K562 (cell line): ENCODE measurements around the gene CORT. TPM values are rescaled to one million over a fixed set of nuclear protein-coding genes. Genes with fewer than 3 reads are reported as not detected.

ENCODE experiments used
- ATAC-seq: fragments of 200-7000 bp; cut with Tn5 transposase; 3 replicates; pipeline ENCODE4 v1.9.1; 2020; ENCODE audit warnings: moderate library complexity
- BruUV-seq: library from RNA; stranded (reverse); fragments of 400-500 nt; replicated peaks from 2 replicates; lab custom pipeline; 2021; lab: Mats Ljungman, UMichigan
- CTCF ChIA-PET: fragments of 300-600 bp; formaldehyde crosslinking; extraction: SDS; loops from one replicate; lab custom pipeline; 2021; ENCODE audit warnings: low intra/inter-chr PET ratio; lab: Yijun Ruan, JAX
- POLR2A ChIA-PET: fragments of 300-600, 350-650 bp; sonication (Branson Sonifier 250); formaldehyde crosslinking; extraction: SDS; loops from one replicate; lab custom pipeline; 2021; ENCODE audit warnings: antibody characterized with exemption, inconsistent platforms; lab: Yijun Ruan, JAX
- DNase-seq, 4 experiments: peaks; one replicate each; pipeline versions ENCODE4 v3.0.0 to v3.0.0-alpha.2; 2011 to 2018; ENCODE audit warnings: low spot score in 3 of 4, mixed read lengths in 3 of 4; ENCODE audit errors: extremely low read depth in 1 of 4
- FAIRE-seq: peaks from 2 replicates; lab custom pipeline; 2011; peaks lifted over from hg19 to GRCh38; lab: Jason Lieb, UNC
- H2AFZ ChIP-seq: 2 replicates; pipeline ENCODE4 v1.6.0; 2011; ENCODE audit warnings: low read depth, low read length, control low read depth, inconsistent platforms
- H3K27ac ChIP-seq: fragments of 200-600 bp; 3 replicates; pipeline ENCODE4 v1.8.0; 2011; ENCODE audit warnings: low read depth, mild to moderate bottlenecking, control low read depth, inconsistent platforms, low read length, moderate library complexity, mixed read lengths; ENCODE audit errors: extremely low read depth
- H3K27me3 ChIP-seq, 2 experiments: fragments of 300-600 bp in 1 of 2; 2 replicates in 1 of 2; 3 replicates in 1 of 2; pipeline versions ENCODE4 v1.6.0 to v1.8.0; 2011; ENCODE audit warnings: inconsistent platforms in 2 of 2, low read length in 2 of 2, mild to moderate bottlenecking in 1 of 2, mixed read lengths in 1 of 2, moderate library complexity in 1 of 2; ENCODE audit not compliant: control insufficient read depth in 2 of 2, insufficient read depth in 2 of 2
- H3K36me3 ChIP-seq: fragments of 300-600 bp; 3 replicates; pipeline ENCODE4 v1.8.0; 2011; ENCODE audit warnings: mild to moderate bottlenecking, low read length, inconsistent platforms; ENCODE audit not compliant: control insufficient read depth, insufficient read depth
- H3K4me1 ChIP-seq, 2 experiments: fragments of 200-600 bp in 1 of 2; replicated peaks in 1 of 2; 2 replicates in 1 of 2; 3 replicates in 1 of 2; pipeline versions ENCODE4 v1.5.1 to v1.8.0; 2011; ENCODE audit warnings: inconsistent platforms in 2 of 2, low read length in 2 of 2, mild to moderate bottlenecking in 1 of 2, mixed read lengths in 1 of 2, moderate library complexity in 1 of 2; ENCODE audit not compliant: control insufficient read depth in 2 of 2, insufficient read depth in 2 of 2
- H3K4me2 ChIP-seq: 2 replicates; pipeline ENCODE4 v1.6.1; 2011; ENCODE audit warnings: low read length, control low read depth, inconsistent platforms, mixed read lengths; ENCODE audit not compliant: insufficient read depth
- H3K4me3 ChIP-seq: fragments of 200-600 bp; sonication (generic), shearing (Covaris generic); 2 replicates; pipeline ENCODE4 v1.5.1; 2016; ENCODE audit warnings: control low read depth, inconsistent platforms
- H3K79me2 ChIP-seq: fragments of 200-600 bp; 3 replicates; pipeline ENCODE4 v1.8.0; 2011; ENCODE audit warnings: low read length, inconsistent platforms; ENCODE audit not compliant: control insufficient read depth, insufficient read depth
- H3K9ac ChIP-seq, 2 experiments: 2 replicates each; pipeline versions ENCODE4 v1.6.0 to v1.6.1; 2011; ENCODE audit warnings: low read depth in 2 of 2, low read length in 2 of 2, control low read depth in 1 of 2, inconsistent platforms in 1 of 2, mild to moderate bottlenecking in 1 of 2, mixed read lengths in 1 of 2; ENCODE audit not compliant: insufficient read depth in 1 of 2
- H3K9me1 ChIP-seq: one replicate; pipeline ENCODE4 v1.6.0; 2011; ENCODE audit warnings: inconsistent platforms, mild to moderate bottlenecking, low read length, moderate library complexity; ENCODE audit not compliant: control insufficient read depth, insufficient read depth
- H3K9me3 ChIP-seq: replicated peaks from 2 replicates; pipeline ENCODE4 v1.5.1; 2011; ENCODE audit warnings: low read depth, low read length, inconsistent platforms; ENCODE audit not compliant: control insufficient read depth, insufficient read depth
- H4K20me1 ChIP-seq: replicated peaks from 2 replicates; pipeline ENCODE4 v1.6.1; 2011; ENCODE audit warnings: low read length, inconsistent platforms, mixed read lengths; ENCODE audit not compliant: control insufficient read depth, insufficient read depth
- ADNP ChIP-seq: fragments of 200-800 bp; sonication (Bioruptor generic); IDR thresholded peaks from 2 replicates; pipeline ENCODE4 v1.6.1; 2016; ENCODE audit warnings: missing genetic modification characterization, missing compliant biosample characterization
- EGR1 ChIP-seq: fragments of 450-650 bp; conservative IDR thresholded peaks from 2 replicates; pipeline ENCODE4 v1.6.1; 2017; ENCODE audit warnings: mild to moderate bottlenecking
- GTF3C2 ChIP-seq: IDR thresholded peaks from 3 replicates; pipeline ENCODE4 v1.6.1; 2011; ENCODE audit warnings: borderline replicate concordance, mild to moderate bottlenecking, moderate library complexity; ENCODE audit not compliant: insufficient read length; ENCODE audit errors: extremely low read depth
- MTA2 ChIP-seq: fragments of 450-650 bp; IDR thresholded peaks from 2 replicates; pipeline ENCODE4 v1.6.1; 2016; ENCODE audit warnings: low read depth
- MTF1 ChIP-seq: fragments of 250-450 bp; sonication (Bioruptor Pico); IDR thresholded peaks from 2 replicates; pipeline ENCODE4 v1.9.0; 2021; ENCODE audit warnings: moderate library complexity, mild to moderate bottlenecking, inconsistent platforms, borderline replicate concordance
- PHTF2 ChIP-seq: fragments of 250-450 bp; sonication (Bioruptor Pico); IDR thresholded peaks from 2 replicates; pipeline ENCODE4 v1.5.0; 2021; ENCODE audit warnings: mild to moderate bottlenecking
- POLR2G ChIP-seq: fragments of 200-400 bp; formaldehyde crosslinking; IDR thresholded peaks from 2 replicates; pipeline ENCODE4 v1.6.1; 2017; ENCODE audit warnings: low read depth, mild to moderate bottlenecking, antibody characterized with exemption, low read length, moderate library complexity
- RBM15 ChIP-seq: fragments of 200-400 bp; formaldehyde crosslinking; IDR thresholded peaks from 2 replicates; pipeline ENCODE4 v1.6.1; 2018; ENCODE audit warnings: mild to moderate bottlenecking, low read length, moderate library complexity; ENCODE audit not compliant: insufficient read depth
- SFPQ ChIP-seq: fragments of 200-400 bp; formaldehyde crosslinking; IDR thresholded peaks from 2 replicates; pipeline ENCODE4 v1.6.1; 2017; ENCODE audit warnings: mild to moderate bottlenecking, low read depth, low read length, moderate library complexity
- SMAD2 ChIP-seq: fragments of 150-350 bp; IDR thresholded peaks from 2 replicates; pipeline ENCODE4 v1.6.1; 2014; ENCODE audit warnings: low read depth, mild to moderate bottlenecking, low read length
- SMARCB1 ChIP-seq: IDR thresholded peaks from 2 replicates; pipeline ENCODE4 v1.6.1; 2011; ENCODE audit warnings: improper control_type of control experiment, low read depth; ENCODE audit not compliant: insufficient read length
- WGBS: fragments of 100-300 bp; shearing (Covaris generic); methylation state at CpG from one replicate; pipeline ENCODE4 v1.1.6; 2016; ENCODE audit warnings: low coverage, mixed read lengths; ENCODE audit not compliant: insufficient coverage; ENCODE audit errors: missing lambda C conversion rate; 5-methylcytosine and 5-hydroxymethylcytosine counted together
- in situ Hi-C: fragments of 300-500 bp; cut with MboI; formaldehyde crosslinking; loops from 4 replicates; pipeline ENCODE4 v1.15.0; 2018; ENCODE audit warnings: inconsistent platforms, mixed read lengths
- intact Hi-C: fragments of 100-400 bp; cut with micrococcal nuclease; formaldehyde crosslinking; loops from 2 replicates; pipeline ENCODE4 v1.14.2; 2022
- polyA plus RNA-seq, 8 experiments: library from polyadenylated mRNA; depleted of rRNA in 4 of 8; stranded (reverse) in 5 of 8; unstranded in 3 of 8; fragments of >200 nt; fragmentation: Nextera tagmentation in 2 of 8; fragmentation: Illumina TruSeq in 1 of 8; extraction: Ambion mirVana in 2 of 8; extraction: Trizol in 1 of 8; gene quantifications; 2 replicates each; pipeline versions ENCODE4 v1.2.1 to v1.2.3, GENCODE V29; 2011 to 2014; ENCODE audit warnings: inconsistent platforms in 1 of 8, missing spikeins in 1 of 8
- total RNA-seq, 7 experiments: library from RNA; depleted of rRNA in 6 of 7; stranded (reverse); fragments of >200 nt in 6 of 7; fragmentation: Illumina TruSeq in 2 of 7; extraction: Trizol in 2 of 7; gene quantifications; 2 replicates each; pipeline versions ENCODE4 v1.2.1 to v1.2.3, GENCODE V29; 2011 to 2021; ENCODE audit warnings: low replicate concordance in 1 of 7

The CORT gene
- total and polyA plus RNA-seq, 9 of the 15 experiments (the other 6 are each of a cell fraction or from before 2014, with no cell fraction given): 0.08 to 0.54 (median 0.13) TPM; not detected in 5

GRCh38 chr1:10495952-10496351 lies 46.1 kb downstream of the CORT start (continued):
- no peak for TF ChIP-seq GTF3C2
- TF ChIP-seq, all 486 proteins: peak for 0

- H3K27ac ChIP-seq: no peak overlapping the region
Measured at GRCh38 chr1:10497109-10497508, 47.3 kb downstream of the CORT start.

More at GRCh38 chr1:10497109-10497508, 47.3 kb downstream of the CORT start:
- intact Hi-C loops: no loop called here
- Histone ChIP-seq H3K9me1 (no peaks in the 10 kb centered on the region), H3K79me2 (peaks cover 88% of the 10 kb centered on the region), H3K36me3 (peaks cover 32% of the 10 kb centered on the region), H4K20me1 (peaks cover 48% of the 10 kb centered on the region), H3K9ac (no peak overlapping the region; a peak in 1 of 4 replicates), H3K4me2 (no peak overlapping the region), H2AFZ (no peak overlapping the region), H3K9me3 (no peaks in the 10 kb centered on the region), H3K27me3 (no peaks in the 10 kb centered on the region), H3K4me1 (peaks cover 0 to 3% of the 10 kb centered on the region in 2 experiments; a peak in 2 of 5 replicates), H3K4me3 (no peak overlapping the region)
- BruUV-seq: no TSS peak
- WGBS: 94% methylated on average over 7 of the region's 7 CpGs
- no peak for DNase-seq
- TF ChIP-seq EGR1 (no peak), SFPQ (no peak), ADNP (tag) (no peak), RBM15 (no peak), PHTF2 (CRISPR knock-in tag) (no peak), MTA2 (no peak), POLR2G (no peak), SMARCB1 (no peak), SMAD2 (no peak), MTF1 (CRISPR knock-in tag) (no peak)
- FAIRE-seq: no peak
- ChIA-PET CTCF (interaction anchor here (7.1 kb wide), 1 partner anchor 67 kb away, joined by 95 read pairs; the partner anchor contains the start of gene CENPS), POLR2A (interaction anchor here (0.5 kb wide), 1 partner anchor 446 kb away, joined by 3 read pairs; no protein-coding TSS in a partner anchor)
- in situ Hi-C loops: loop anchor here (5.0 kb wide), 1 partner anchor 120 kb away; no protein-coding TSS in a partner anchor
- ATAC-seq: no peak
